ENCODE measurements around the gene FGF9.

FGF9 gene

DNA sequence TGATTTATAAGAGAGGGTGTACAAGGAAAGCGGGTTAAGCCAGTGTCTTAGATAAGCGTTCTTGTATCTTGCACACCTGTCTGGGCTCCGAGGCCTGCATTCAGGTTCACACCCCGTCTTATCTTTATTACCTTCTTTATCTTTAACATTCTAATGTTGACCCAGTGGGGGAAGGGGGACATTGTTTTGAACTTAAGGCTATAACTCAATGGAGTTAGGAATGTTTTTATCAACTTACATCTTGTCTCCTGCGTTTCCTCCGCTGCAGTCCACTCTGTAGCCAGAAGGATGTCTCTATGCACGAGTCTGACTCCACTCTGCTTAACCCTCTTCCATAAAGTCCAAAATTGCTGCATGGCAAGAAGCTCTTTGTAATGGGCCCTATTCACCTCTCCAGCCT, 71.2 kb downstream of the FGF9 start:
- H3K27ac ChIP-seq: no peak overlapping the region
- peaks cover 85% of the 10 kb centered on the region for H3K27me3 ChIP-seq (ENCODE audit: insufficient read depth, low read depth, severe bottlenecking)
- H3K9me3 ChIP-seq (ENCODE audit: severe bottlenecking): no peaks in the 10 kb centered on the region
- TF ChIP-seq, protein P1, sequence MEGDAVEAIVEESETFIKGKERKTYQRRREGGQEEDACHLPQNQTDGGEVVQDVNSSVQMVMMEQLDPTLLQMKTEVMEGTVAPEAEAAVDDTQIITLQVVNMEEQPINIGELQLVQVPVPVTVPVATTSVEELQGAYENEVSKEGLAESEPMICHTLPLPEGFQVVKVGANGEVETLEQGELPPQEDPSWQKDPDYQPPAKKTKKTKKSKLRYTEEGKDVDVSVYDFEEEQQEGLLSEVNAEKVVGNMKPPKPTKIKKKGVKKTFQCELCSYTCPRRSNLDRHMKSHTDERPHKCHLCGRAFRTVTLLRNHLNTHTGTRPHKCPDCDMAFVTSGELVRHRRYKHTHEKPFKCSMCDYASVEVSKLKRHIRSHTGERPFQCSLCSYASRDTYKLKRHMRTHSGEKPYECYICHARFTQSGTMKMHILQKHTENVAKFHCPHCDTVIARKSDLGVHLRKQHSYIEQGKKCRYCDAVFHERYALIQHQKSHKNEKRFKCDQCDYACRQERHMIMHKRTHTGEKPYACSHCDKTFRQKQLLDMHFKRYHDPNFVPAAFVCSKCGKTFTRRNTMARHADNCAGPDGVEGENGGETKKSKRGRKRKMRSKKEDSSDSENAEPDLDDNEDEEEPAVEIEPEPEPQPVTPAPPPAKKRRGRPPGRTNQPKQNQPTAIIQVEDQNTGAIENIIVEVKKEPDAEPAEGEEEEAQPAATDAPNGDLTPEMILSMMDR (IDR thresholded peaks at IDR 0.05; ENCODE audit: low read depth, low read length): no peak
- H3K4me3 ChIP-seq (ENCODE audit: low read depth, low read length): no peak overlapping the region
- H3K36me3 ChIP-seq: no peaks in the 10 kb centered on the region
- no peak for DNase-seq

- DNase-seq: no peak
- Histone ChIP-seq H3K4me3 (ENCODE audit: low read depth, low read length) (no peak overlapping the region), H3K36me3 (no peaks in the 10 kb centered on the region), H3K27ac (no peak overlapping the region), H3K27me3 (ENCODE audit: insufficient read depth, low read depth, severe bottlenecking) (peaks cover 78% of the 10 kb centered on the region), H3K9me3 (ENCODE audit: severe bottlenecking) (no peaks in the 10 kb centered on the region)
- TF ChIP-seq, protein P1 (IDR thresholded peaks at IDR 0.05; ENCODE audit: low read depth, low read length): no peak
Observed at GRCh38 chr13:21744149-21744548, 73.3 kb downstream of the FGF9 start.

GRCh38 chr13:21745307-21745706, 74.4 kb downstream of the FGF9 start:
- DNase-seq: no peak
- Histone ChIP-seq H3K4me3 (ENCODE audit: low read depth, low read length) (no peak overlapping the region), H3K36me3 (no peaks in the 10 kb centered on the region)

GRCh38 chr13:21747456-21747855, 76.6 kb downstream of the FGF9 start:
- Histone ChIP-seq H3K9me3 (ENCODE audit: severe bottlenecking) (no peaks in the 10 kb centered on the region), H3K27me3 (ENCODE audit: insufficient read depth, low read depth, severe bottlenecking) (peaks cover 76% of the 10 kb centered on the region), H3K4me3 (ENCODE audit: low read depth, low read length) (no peak overlapping the region), H3K27ac (no peak overlapping the region), H3K36me3 (no peaks in the 10 kb centered on the region)
- DNase-seq: no peak
- TF ChIP-seq, protein P1 (IDR thresholded peaks at IDR 0.05; ENCODE audit: low read depth, low read length): no peak

More at GRCh38 chr13:21745307-21745706, 74.4 kb downstream of the FGF9 start:
- TF ChIP-seq, protein P1 (IDR thresholded peaks at IDR 0.05; ENCODE audit: low read depth, low read length): no peak
- H3K9me3 ChIP-seq (ENCODE audit: severe bottlenecking): no peaks in the 10 kb centered on the region
- no peak overlapping the region for H3K27ac ChIP-seq
- H3K27me3 ChIP-seq (ENCODE audit: insufficient read depth, low read depth, severe bottlenecking): peaks cover 78% of the 10 kb centered on the region

DNA sequence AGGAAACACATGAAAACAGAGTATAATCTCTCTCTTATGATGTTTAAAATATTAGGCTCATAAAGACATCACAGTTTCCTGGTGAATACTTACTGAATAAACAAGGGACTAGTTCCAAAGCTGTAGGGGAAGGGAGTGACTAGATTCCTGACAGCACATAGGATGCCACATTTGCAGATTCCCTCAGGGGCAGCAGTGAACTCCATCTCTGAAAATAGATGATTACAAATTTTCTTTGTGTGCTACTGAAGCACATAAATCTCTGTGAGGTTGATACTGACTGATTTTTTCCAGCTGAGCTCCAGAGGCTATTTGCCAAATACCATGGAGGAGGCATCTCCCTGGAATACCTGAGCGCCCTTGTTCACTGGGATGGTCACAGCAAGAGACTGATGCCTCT, 77.3 kb downstream of the FGF9 start:
- TF ChIP-seq, protein P1 (IDR thresholded peaks at IDR 0.05; ENCODE audit: low read depth, low read length): no peak
- H3K36me3 ChIP-seq: no peaks in the 10 kb centered on the region
- H3K9me3 ChIP-seq (ENCODE audit: severe bottlenecking): no peaks in the 10 kb centered on the region
- H3K4me3 ChIP-seq (ENCODE audit: low read depth, low read length): no peak overlapping the region
- no peak for DNase-seq
- H3K27ac ChIP-seq: no peak overlapping the region
- peaks cover 75% of the 10 kb centered on the region for H3K27me3 ChIP-seq (ENCODE audit: insufficient read depth, low read depth, severe bottlenecking)

- no peak overlapping the region for H3K4me3 ChIP-seq (ENCODE audit: low read depth, low read length)
- no peak for DNase-seq
- H3K9me3 ChIP-seq (ENCODE audit: severe bottlenecking): no peaks in the 10 kb centered on the region
- peaks cover 74% of the 10 kb centered on the region for H3K27me3 ChIP-seq (ENCODE audit: insufficient read depth, low read depth, severe bottlenecking)
- no peak overlapping the region for H3K27ac ChIP-seq
- no peaks in the 10 kb centered on the region for H3K36me3 ChIP-seq
- TF ChIP-seq, protein P1 (IDR thresholded peaks at IDR 0.05; ENCODE audit: low read depth, low read length): no peak
Observed at GRCh38 chr13:21749410-21749809, 78.5 kb downstream of the FGF9 start.

All from WERI-Rb-1 (cell line).